HG03097 (cell line): ENCODE measurements around the gene REC114.
"Not testable (repeated sequence)": the region's sequence is repeated elsewhere in the genome, so short reads cannot be mapped to it uniquely, and the experiment has no call there.

Source experiments
- ATAC-seq: cut with Tn5 transposase; IDR thresholded peaks from one replicate; pipeline ENCODE4 v1.9.1; 2021; ENCODE audit not compliant: unreplicated experiment, low FRiP score

REC114 gene

GRCh38 chr15:73573037-73573436 is 130.1 kb downstream of the REC114 start:
- no peak for ATAC-seq

GRCh38 chr15:73573572-73573971 is 130.6 kb downstream of the REC114 start:
- no peak for ATAC-seq

- no peak for ATAC-seq
Observed at GRCh38 chr15:73575636-73576247, 132.8 kb downstream of the REC114 start.

DNA sequence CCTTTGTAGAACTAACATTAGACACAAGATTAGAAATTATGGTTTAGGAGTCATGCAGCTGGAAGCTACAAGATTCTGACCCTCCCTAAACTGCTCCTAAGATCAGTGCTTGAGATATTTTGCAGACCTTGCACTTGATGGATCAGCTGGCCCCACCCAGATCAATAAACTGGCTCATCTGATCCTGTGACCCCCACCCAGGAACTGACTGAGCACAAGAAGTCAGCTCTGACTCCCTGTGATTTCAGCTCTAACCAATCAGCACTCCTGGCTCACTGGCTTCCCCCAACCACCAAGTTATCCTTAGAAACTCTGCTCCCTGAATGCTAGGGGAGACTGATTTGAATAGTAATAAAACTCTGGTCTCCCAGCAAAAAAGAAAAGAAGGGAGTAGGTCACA is 134.6 kb downstream of the REC114 start:
- ATAC-seq, result not testable (repeated sequence)

GRCh38 chr15:73578026-73578425 is 135.1 kb downstream of the REC114 start:
- no peak for ATAC-seq

GRCh38 chr15:73582851-73583379 is 140.0 kb downstream of the REC114 start:
- no peak for ATAC-seq

- no peak for ATAC-seq
Observed at GRCh38 chr15:73583544-73583943, 140.6 kb downstream of the REC114 start.

DNA sequence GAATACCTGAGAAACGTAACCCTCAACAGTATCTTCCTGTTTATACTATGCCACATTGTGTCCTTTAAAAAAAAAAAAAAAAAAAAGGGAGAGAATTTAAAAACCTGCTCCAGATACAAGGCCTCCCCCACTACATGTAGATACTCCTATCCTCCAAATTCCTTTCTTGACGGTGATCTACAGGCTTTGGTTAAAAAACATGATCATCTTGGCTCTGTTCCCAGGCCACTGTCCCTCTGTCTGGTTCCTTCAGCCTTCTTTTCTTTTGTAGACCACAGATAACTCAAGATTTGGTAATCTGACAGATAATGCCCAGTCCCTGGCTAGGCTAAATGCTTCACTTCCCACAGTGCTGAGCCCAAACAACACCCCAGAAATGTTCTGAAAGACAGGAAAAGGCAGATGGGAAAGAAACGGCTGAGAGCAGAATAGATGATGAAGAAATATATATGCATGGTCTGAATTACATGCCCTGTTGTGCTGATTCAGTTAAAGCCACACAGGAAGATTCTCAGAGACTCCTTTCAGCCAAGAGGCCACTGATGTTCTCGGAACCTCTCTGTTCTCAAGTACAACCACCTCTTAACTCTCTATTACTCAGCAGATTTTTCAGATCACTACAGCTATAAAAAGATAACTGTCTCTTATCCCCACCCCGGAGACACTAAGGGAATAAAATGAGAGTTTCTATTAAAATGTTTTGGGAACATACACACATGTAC is 141.9 kb downstream of the REC114 start:
- no peak for ATAC-seq

GRCh38 chr15:73585871-73586654 is 143.1 kb downstream of the REC114 start:
- no peak for ATAC-seq

DNA sequence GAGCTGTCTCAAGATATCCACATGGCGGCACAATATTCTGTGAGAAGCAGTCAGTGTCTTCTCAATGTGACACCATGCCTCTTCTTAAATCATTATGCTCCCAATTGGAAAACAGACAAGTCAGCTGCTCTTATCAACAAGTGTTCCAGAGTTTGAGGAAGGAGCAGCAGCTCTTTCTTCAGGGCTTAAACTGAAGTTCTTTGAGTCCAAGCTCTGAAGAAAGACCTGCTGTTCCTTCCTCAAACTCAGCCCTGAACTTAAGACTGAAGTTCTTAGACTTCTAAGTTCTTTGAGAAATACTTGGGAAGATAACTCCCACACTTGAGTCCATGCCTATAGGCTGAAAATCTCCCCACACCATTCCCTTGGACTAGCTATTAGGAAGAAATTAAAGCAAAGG is 146.8 kb downstream of the REC114 start:
- no peak for ATAC-seq

DNA sequence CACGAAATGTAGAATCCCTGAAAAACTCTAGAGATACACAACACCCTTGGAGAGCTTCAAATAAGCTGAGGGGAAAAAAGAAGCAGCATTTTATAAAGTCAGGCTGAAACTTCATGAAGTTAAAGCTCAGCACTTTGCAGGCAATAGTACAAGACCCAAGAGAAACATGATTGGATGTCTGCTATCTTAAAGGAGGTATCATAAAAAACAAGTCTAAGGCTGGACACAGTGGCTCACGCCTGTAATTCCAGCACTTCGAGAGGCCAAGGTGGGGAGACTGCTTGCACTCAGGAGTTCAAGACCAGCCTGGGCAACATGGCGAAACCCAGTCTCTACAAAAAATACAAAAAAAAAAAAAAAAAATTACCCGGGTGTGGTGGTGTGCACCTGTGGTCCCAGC is 147.3 kb downstream of the REC114 start:
- no peak for ATAC-seq

GRCh38 chr15:73593304-73594074 is 150.5 kb downstream of the REC114 start:
- no peak for ATAC-seq

- ATAC-seq, result no peak
Observed at GRCh38 chr15:73594109-73594508, 151.1 kb downstream of the REC114 start.

DNA sequence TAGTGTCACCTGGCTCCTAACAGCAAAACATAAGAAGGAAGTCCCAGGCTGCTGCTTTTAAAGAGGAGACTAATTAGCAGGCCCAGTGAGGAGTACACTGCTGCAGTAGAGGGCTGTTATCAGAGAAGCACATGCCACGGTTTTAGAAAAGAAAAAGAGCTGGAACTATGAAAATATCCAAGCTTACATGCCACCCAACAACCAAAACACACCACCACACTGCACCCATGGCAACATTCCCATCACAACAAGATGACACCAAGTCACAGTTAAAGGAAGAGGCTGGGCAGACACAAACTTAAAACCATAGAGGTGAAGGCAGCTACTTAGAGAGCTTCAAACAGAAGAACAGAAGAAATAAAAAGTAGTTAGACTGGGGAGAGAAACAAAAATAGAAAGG is 153.2 kb downstream of the REC114 start:
- ATAC-seq, result no peak

DNA sequence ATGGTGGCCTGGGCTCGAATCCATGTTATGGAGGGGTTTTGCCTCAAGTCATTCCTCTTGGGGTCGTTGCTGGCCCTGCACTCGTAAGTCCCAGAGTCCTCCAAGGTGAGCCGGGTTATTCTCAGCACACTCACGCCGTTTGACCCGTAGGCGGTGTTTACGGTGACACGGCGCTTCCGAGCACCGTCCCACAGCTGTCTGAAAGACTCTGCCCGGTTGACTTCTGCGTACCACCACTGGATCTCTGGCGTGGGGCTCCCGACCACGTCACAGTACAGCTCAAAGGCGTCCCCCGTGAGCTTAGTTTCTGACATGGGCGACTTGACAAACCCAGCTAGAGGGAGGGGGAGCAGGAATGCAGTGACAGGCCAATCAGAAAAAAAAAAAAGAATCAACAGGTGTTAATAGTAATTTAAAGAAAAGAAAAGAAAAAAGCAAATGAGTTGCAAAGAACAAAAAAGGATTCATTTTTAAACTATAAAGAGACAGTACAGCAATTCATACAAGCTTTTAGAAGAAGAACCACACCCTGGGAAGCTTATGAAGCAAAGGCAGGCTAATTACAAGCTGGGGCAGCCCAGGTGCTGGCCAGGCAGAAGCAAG is 154.2 kb downstream of the REC114 start:
- no peak for ATAC-seq

DNA sequence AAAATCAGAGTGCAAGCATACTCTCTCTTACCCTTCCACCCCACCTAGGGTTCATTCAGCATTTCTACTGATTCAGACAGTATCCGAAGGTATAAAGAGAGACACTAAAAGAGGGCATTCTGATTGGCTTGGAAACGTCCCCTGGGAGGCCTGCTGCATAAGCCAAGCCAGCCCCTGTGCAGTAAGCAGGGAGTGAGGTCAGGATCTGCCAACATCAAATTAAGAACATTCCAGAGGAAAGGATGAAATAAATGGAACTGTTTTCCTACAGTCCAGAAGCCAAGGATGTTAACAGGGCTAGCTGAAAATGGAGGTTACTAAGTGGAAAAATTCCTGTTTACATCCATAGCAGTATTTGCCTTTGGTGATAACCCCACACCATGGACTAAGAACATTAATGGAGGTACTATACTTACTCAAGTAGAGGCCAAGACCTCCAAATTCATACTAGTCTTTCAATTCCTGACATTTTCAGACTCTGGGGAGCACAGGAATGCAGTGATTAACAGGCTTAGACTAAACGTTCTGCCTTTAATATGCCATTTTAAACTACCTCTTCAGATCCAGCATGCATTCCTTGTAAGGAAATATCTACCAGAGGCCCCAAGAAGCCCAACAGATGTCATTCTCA is 155.7 kb downstream of the REC114 start:
- ATAC-seq, result no peak

DNA sequence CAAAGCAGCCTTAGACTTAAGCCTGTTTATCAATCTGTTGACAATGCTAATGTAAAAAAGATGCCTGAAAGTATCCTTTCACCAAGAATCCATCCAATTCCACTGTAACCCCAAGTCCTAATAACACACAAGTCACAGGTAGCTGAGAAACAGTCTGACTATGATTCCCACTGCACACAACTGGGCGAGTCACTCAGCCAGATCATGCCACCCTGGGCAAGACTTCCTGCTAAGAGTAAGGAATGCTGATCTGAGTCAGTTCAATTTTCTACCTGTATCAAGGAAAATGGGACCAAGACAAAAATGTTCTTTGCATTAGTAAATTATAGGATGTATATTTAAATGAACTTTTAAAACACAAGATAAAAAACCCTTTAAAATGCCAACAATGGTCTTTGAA is 157.0 kb downstream of the REC114 start:
- no peak for ATAC-seq

- ATAC-seq, result no peak
Observed at GRCh38 chr15:73600413-73601335, 157.7 kb downstream of the REC114 start.
